ENCODE measurements around the gene KRTAP19-3. TPM values are rescaled to one million over a fixed set of nuclear protein-coding genes. Genes with fewer than 3 reads are reported as not detected.

Gene KRTAP19-3
- not detected for total RNA-seq

DNA sequence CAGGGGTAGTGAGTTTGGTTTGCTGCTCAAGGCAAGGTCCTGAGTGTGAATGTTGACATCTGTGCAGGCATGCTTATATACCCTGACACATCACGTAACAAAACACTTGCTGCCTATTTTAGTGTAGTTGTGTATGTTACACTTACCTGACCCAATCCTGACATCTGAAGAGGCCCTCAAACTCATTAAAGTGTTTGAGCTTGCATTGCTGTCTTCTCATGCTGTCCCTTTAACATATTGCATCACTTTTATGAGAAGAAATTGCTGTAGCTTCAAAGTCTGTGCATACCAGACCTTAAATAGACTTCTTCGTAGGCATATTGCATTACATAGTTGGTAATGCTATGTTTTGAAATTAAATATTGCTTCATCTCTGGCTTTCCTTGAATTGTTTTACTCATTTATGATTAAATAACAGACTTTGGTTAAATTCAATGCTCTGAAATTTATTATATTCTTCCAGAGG, at the start of gene KRTAP19-3:
TSS of gene KRTAP19-3 (minus strand) at position 51 of the 466 bp plus-strand sequence. CDS start 56 bp downstream, outside the sequence.

DNA sequence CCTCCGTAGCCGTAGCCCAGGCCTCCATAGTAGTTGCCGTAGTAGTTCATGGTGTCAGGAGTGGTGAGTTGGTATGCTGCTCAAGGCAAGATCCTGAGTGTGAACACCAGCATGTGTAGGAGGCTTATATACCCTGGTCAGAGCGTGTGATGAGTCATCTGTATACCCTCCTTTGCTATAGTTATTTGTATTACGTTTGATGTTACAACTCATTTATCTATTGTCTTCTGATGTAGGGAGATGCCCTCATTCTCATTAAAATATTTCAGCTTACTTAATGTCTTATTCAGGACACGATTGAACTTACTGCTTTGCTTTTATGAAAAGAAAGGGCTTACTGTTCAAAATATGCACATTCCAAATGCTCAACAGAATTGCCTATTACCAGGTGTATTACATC, 10.2 kb upstream of the KRTAP19-3 start, which contains the start of gene KRTAP19-5:
TSS of gene KRTAP19-5 (minus strand) at position 101 of the 400 bp plus-strand sequence. CDS start at position 50, 51 bp downstream.

DNA sequence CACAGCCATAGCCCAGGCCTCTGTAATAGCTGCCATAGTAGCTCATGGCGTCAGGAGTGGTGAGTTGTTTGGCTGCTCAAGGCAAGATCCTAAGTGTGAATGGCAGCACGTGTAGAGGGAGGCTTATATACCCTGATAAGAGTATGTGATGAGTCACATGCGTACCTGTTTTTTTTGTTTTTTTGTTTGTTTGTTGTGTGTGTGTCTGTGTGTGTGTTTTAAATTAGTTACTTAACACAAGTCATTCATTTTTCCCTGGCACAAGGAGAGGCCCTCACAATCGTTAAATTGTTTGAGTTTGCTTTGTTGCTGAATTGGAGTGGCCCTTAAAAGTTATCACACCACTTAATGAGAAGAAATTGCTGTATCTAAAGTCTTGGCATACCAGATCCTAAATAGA, 5.3 kb upstream of the KRTAP19-3 start, which contains the start of gene KRTAP19-4:
TSS of gene KRTAP19-4 (minus strand) at position 101 of the 400 bp plus-strand sequence. CDS start at position 46, 55 bp downstream.

DNA sequence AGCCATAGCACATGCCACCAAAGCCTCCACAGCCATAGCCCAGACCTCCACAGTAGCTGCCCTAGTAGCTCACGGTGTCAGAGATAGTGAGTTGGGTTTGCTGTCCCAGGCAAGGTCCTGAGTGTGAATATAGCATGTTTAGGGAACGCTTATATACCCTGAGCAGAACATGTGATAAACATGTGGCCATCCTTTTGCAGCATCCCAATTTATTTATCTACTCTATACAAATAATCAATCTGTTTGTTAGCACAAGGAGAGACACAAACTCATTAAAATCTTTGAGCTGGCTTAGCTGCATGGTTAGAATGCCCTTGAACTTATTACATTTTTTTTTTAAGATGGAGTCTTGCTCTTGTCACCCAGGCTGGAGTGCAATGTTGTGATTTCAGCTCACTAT, 4.5 kb downstream of the KRTAP19-3 start, which contains the start of gene KRTAP19-2:
TSS of gene KRTAP19-2 (minus strand) at position 101 of the 400 bp plus-strand sequence. CDS start at position 13, 88 bp downstream.

DNA sequence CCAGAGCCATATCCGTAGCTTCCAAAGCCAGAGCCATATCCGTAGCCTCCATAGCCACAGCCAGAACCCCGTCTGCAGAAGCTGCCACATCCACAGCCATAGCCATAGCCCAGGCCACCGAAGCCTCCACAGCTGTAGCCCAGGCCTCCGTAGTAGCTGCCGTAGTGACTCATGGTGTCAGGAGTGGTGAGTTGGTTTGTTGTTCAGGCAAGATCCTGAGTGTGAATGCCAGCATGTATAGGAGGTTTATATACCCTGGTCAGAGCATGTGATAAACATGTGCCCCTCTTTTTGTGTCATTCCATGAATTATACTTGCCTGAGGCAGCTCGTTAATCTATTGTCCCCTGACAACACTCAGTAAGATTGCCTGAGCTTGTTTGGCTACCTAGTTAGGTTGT, 11.7 kb downstream of the KRTAP19-3 start, which contains the start of gene KRTAP19-1:
TSS of gene KRTAP19-1 (minus strand) at position 223 of the 400 bp plus-strand sequence. CDS start at position 173, 50 bp downstream.

Small RNA genes within 50 kb of the gene (small RNA-seq; reads per million reads assigned to genes)
- gene AP000567.1 (ENCODE audit: low replicate concordance) (not detected), gene KRTAP19-10P (ENCODE audit: low replicate concordance) (not detected), gene KRTAP19-11P (ENCODE audit: low replicate concordance) (not detected), gene KRTAP19-9P (ENCODE audit: low replicate concordance) (not detected)

Other genes starting within 250 kb of the KRTAP19-3 start
- gene KRTAP24-1, start 209.1 kb downstream of the KRTAP19-3 start, total RNA-seq, result not detected
- gene KRTAP25-1, start 202.5 kb downstream of the KRTAP19-3 start, total RNA-seq, result not detected
- gene KRTAP26-1, start 171.7 kb downstream of the KRTAP19-3 start, total RNA-seq, result not detected
- not detected for gene KRTAP27-1, start 154.3 kb downstream of the KRTAP19-3 start, total RNA-seq
- not detected for gene KRTAP23-1, start 143.4 kb downstream of the KRTAP19-3 start, total RNA-seq
- gene KRTAP13-2, start 119.7 kb downstream of the KRTAP19-3 start, total RNA-seq, result not detected
- gene KRTAP13-1, start 96.0 kb downstream of the KRTAP19-3 start, total RNA-seq, result not detected
- not detected for gene KRTAP13-3, start 66.1 kb downstream of the KRTAP19-3 start, total RNA-seq
- not detected for gene KRTAP13-4, start 61.8 kb downstream of the KRTAP19-3 start, total RNA-seq
- gene KRTAP15-1, start 51.7 kb downstream of the KRTAP19-3 start, total RNA-seq, result not detected
- not detected for gene KRTAP19-1, start 11.6 kb downstream of the KRTAP19-3 start, total RNA-seq
- not detected for gene KRTAP19-2, start 4.6 kb downstream of the KRTAP19-3 start, total RNA-seq
- not detected for gene KRTAP19-4, start 5.2 kb upstream of the KRTAP19-3 start, total RNA-seq
- not detected for gene KRTAP19-5, start 10.1 kb upstream of the KRTAP19-3 start, total RNA-seq
- not detected for gene KRTAP19-6, start 49.9 kb upstream of the KRTAP19-3 start, total RNA-seq
- gene KRTAP19-7, start 69.3 kb upstream of the KRTAP19-3 start, total RNA-seq, result not detected
- not detected for gene KRTAP22-2, start 98.4 kb upstream of the KRTAP19-3 start, total RNA-seq
- gene KRTAP6-3, start 100.4 kb upstream of the KRTAP19-3 start, total RNA-seq, result not detected
- not detected for gene KRTAP6-2, start 106.9 kb upstream of the KRTAP19-3 start, total RNA-seq
- not detected for gene KRTAP22-1, start 109.1 kb upstream of the KRTAP19-3 start, total RNA-seq
- not detected for gene KRTAP6-1, start 121.9 kb upstream of the KRTAP19-3 start, total RNA-seq
- gene KRTAP20-1, start 124.4 kb upstream of the KRTAP19-3 start, total RNA-seq, result not detected
- gene KRTAP20-4, start 128.6 kb upstream of the KRTAP19-3 start, total RNA-seq, result not detected
- not detected for gene KRTAP20-2, start 143.2 kb upstream of the KRTAP19-3 start, total RNA-seq
- gene KRTAP20-3, start 150.9 kb upstream of the KRTAP19-3 start, total RNA-seq, result not detected
- gene KRTAP21-3, start 226.8 kb upstream of the KRTAP19-3 start, total RNA-seq, result not detected

Data from parietal lobe (tissue), 2 donors.